H1 (cell line): ENCODE results near the gene PTGES2. TPM values are rescaled to one million over a fixed set of nuclear protein-coding genes. Genes with fewer than 3 reads are reported as not detected.

Source experiments
- CTCF ChIA-PET: fragments of 300-600 bp; sonication (Branson Sonifier 250); formaldehyde crosslinking; loops from one replicate; lab custom pipeline; 2021; ENCODE audit not compliant: partially characterized antibody; lab: Charles Lee
- POLR2A ChIA-PET: fragments of 300-600 bp; sonication (Branson Sonifier 250); formaldehyde crosslinking; loops from one replicate; lab custom pipeline; 2021; ENCODE audit warnings: inconsistent platforms; ENCODE audit not compliant: partially characterized antibody; lab: Charles Lee
- DNase-seq, 2 experiments: peaks; one replicate each; pipeline versions ENCODE4 v3.0.0 to v3.0.0-alpha.2; 2010 to 2022; ENCODE audit warnings: low spot score in 2 of 2, low read depth in 1 of 2, mixed read lengths in 1 of 2
- FAIRE-seq: peaks from 2 replicates; lab custom pipeline; 2011; peaks lifted over from hg19 to GRCh38; lab: Jason Lieb, UNC
- H2AFZ ChIP-seq: 2 replicates; pipeline ENCODE4 v1.8.1; 2012; ENCODE audit warnings: low read length, inconsistent platforms
- H2AK5ac ChIP-seq: 2 replicates; pipeline ENCODE4 v1.6.1; 2013; ENCODE audit warnings: low read depth, low read length
- H2BK120ac ChIP-seq: replicated peaks from 2 replicates; pipeline ENCODE3; 2013; ENCODE audit warnings: low read depth, low read length, inconsistent platforms
- H2BK12ac ChIP-seq: 2 replicates; pipeline ENCODE4 v1.6.1; 2013; ENCODE audit warnings: low read depth, low read length
- H2BK15ac ChIP-seq: 2 replicates; pipeline ENCODE4 v1.6.1; 2013; ENCODE audit warnings: low read length
- H2BK20ac ChIP-seq: 2 replicates; pipeline ENCODE4 v1.6.1; 2013; ENCODE audit warnings: low read length
- H2BK5ac ChIP-seq: 2 replicates; pipeline ENCODE4 v1.6.1; 2013; ENCODE audit warnings: low read depth, low read length
- H3K14ac ChIP-seq: 2 replicates; pipeline ENCODE4 v1.6.1; 2013; ENCODE audit warnings: inconsistent platforms; ENCODE audit not compliant: insufficient read length
- H3K18ac ChIP-seq: 2 replicates; pipeline ENCODE4 v1.6.1; 2013; ENCODE audit warnings: low read length; ENCODE audit errors: extremely low read depth
- H3K23ac ChIP-seq: 2 replicates; pipeline ENCODE4 v1.6.1; 2013; ENCODE audit warnings: inconsistent platforms; ENCODE audit not compliant: insufficient read length
- H3K23me2 ChIP-seq: 2 replicates; pipeline ENCODE4 v1.6.1; 2013; ENCODE audit warnings: low read depth, low read length
- H3K27ac ChIP-seq: 2 replicates; pipeline ENCODE4 v1.6.1; 2011; ENCODE audit warnings: low read depth, low read length, inconsistent platforms
- H3K27me3 ChIP-seq, 4 experiments: replicated peaks in 1 of 4; 1 replicate in 1 of 4; 2 replicates in 3 of 4; pipeline versions ENCODE4 v1.6.1 to v1.8.1; 2011 to 2013; ENCODE audit warnings: low read length in 3 of 4, mild to moderate bottlenecking in 3 of 4, inconsistent platforms in 2 of 4, mixed read lengths in 2 of 4, moderate library complexity in 1 of 4; ENCODE audit not compliant: control insufficient read depth in 3 of 4, insufficient read depth in 3 of 4; ENCODE audit errors: extremely low read depth in 1 of 4
- H3K36me3 ChIP-seq, 4 experiments: 2 replicates each; pipeline versions ENCODE4 v1.6.1 to v1.8.1; 2011 to 2013; ENCODE audit warnings: mild to moderate bottlenecking in 4 of 4, low read length in 3 of 4, moderate library complexity in 2 of 4, control low read depth in 1 of 4, inconsistent platforms in 1 of 4; ENCODE audit not compliant: insufficient read depth in 4 of 4, control insufficient read depth in 2 of 4
- H3K4ac ChIP-seq: replicated peaks from 2 replicates; pipeline ENCODE3; 2013; ENCODE audit warnings: low read length, low read depth, mixed read lengths, inconsistent platforms; ENCODE audit not compliant: insufficient read length
- H3K4me1 ChIP-seq, 4 experiments: replicated peaks in 1 of 4; 1 replicate in 1 of 4; 2 replicates in 3 of 4; pipeline versions ENCODE4 v1.6.1 to v1.8.1; 2011 to 2013; ENCODE audit warnings: low read length in 3 of 4, inconsistent platforms in 2 of 4, mixed read lengths in 1 of 4; ENCODE audit not compliant: insufficient read depth in 4 of 4, control insufficient read depth in 3 of 4
- H3K4me2 ChIP-seq, 2 experiments: 2 replicates each; pipeline versions ENCODE4 v1.6.1 to v1.8.1; 2011 to 2013; ENCODE audit warnings: low read depth in 2 of 2, low read length in 2 of 2, control low read depth in 1 of 2, inconsistent platforms in 1 of 2, mild to moderate bottlenecking in 1 of 2; ENCODE audit not compliant: insufficient read depth in 1 of 2
- H3K4me3 ChIP-seq, 4 experiments: fragments of 200-600, 300-600 bp in 1 of 4; sonication (generic), shearing (Covaris generic), sonication (Bioruptor Twin) in 1 of 4; 2 replicates each; pipeline versions ENCODE4 v1.5.1 to v1.8.1; 2011 to 2016; ENCODE audit warnings: low read length in 4 of 4, low read depth in 3 of 4, control low read depth in 2 of 4, inconsistent platforms in 2 of 4, mild to moderate bottlenecking in 2 of 4, mixed read lengths in 1 of 4, moderate library complexity in 1 of 4; ENCODE audit not compliant: insufficient read depth in 2 of 4; ENCODE audit errors: extremely low read depth in 1 of 4
- H3K56ac ChIP-seq: replicated peaks from 2 replicates; pipeline ENCODE3; 2013; ENCODE audit warnings: low read depth, mild to moderate bottlenecking, mixed read lengths, low read length, inconsistent platforms; ENCODE audit not compliant: insufficient read length
- H3K79me1 ChIP-seq: 2 replicates; pipeline ENCODE4 v1.6.1; 2013; ENCODE audit warnings: low read depth, low read length, control low read depth
- H3K79me2 ChIP-seq, 2 experiments: 2 replicates each; pipeline versions ENCODE4 v1.6.1 to v1.8.1; 2012 to 2013; ENCODE audit warnings: low read length in 2 of 2, mild to moderate bottlenecking in 2 of 2, inconsistent platforms in 1 of 2; ENCODE audit not compliant: insufficient read depth in 2 of 2, control insufficient read depth in 1 of 2
- H3K9ac ChIP-seq, 4 experiments: replicated peaks in 1 of 4; 1 replicate in 1 of 4; 2 replicates in 3 of 4; pipeline versions ENCODE4 v1.6.1 to v1.8.1; 2011 to 2013; ENCODE audit warnings: low read depth in 3 of 4, low read length in 3 of 4, control low read depth in 2 of 4, mild to moderate bottlenecking in 2 of 4, moderate library complexity in 2 of 4, inconsistent platforms in 1 of 4; ENCODE audit errors: extremely low read depth in 1 of 4
- H3K9me3 ChIP-seq, 2 experiments: 2 replicates each; pipeline versions ENCODE4 v1.6.1 to v1.8.1; 2012 to 2013; ENCODE audit warnings: mild to moderate bottlenecking in 2 of 2, moderate library complexity in 2 of 2, control low read depth in 1 of 2, inconsistent platforms in 1 of 2, low read depth in 1 of 2, low read length in 1 of 2, mixed read lengths in 1 of 2; ENCODE audit not compliant: insufficient read depth in 2 of 2
- H4K20me1 ChIP-seq, 2 experiments: replicated peaks in 1 of 2; 2 replicates each; pipeline versions ENCODE3 to v1.8.1; 2011 to 2013; ENCODE audit warnings: inconsistent platforms in 2 of 2, low read length in 2 of 2, mild to moderate bottlenecking in 1 of 2; ENCODE audit not compliant: insufficient read depth in 2 of 2, control insufficient read depth in 1 of 2
- H4K5ac ChIP-seq: 2 replicates; pipeline ENCODE4 v1.6.1; 2013; ENCODE audit warnings: low read length, low read depth, mixed read lengths, inconsistent platforms; ENCODE audit not compliant: insufficient read length
- H4K8ac ChIP-seq: 2 replicates; pipeline ENCODE4 v1.8.0; 2013; ENCODE audit warnings: mild to moderate bottlenecking, moderate library complexity, low read length, inconsistent platforms; ENCODE audit not compliant: insufficient read depth; ENCODE audit errors: extremely low read depth
- H4K91ac ChIP-seq: replicated peaks from 2 replicates; pipeline ENCODE3; 2013; ENCODE audit warnings: low read length, mixed read lengths, inconsistent platforms; ENCODE audit not compliant: insufficient read length
- CBX8 ChIP-seq: fragments of 300-800, 300-1000 bp; sonication (generic); IDR thresholded peaks from 2 replicates; pipeline ENCODE4 v1.7.1; 2016; ENCODE audit warnings: low read depth, low read length, borderline replicate concordance
- CHD2 ChIP-seq: IDR thresholded peaks from 2 replicates; pipeline ENCODE4 v1.6.1; 2012; ENCODE audit warnings: low read length, improper control_type of control experiment
- EGR1 ChIP-seq: IDR thresholded peaks from 2 replicates; pipeline ENCODE4 v1.6.1; 2011; ENCODE audit warnings: low read depth, low read length, borderline replicate concordance
- JUND ChIP-seq: IDR thresholded peaks from 2 replicates; pipeline ENCODE4 v1.6.1; 2011; ENCODE audit warnings: mild to moderate bottlenecking, improper control_type of control experiment, low read length
- KDM1A ChIP-seq: fragments of 200-600, 300-600 bp; sonication (generic); IDR thresholded peaks from 2 replicates; pipeline ENCODE4 v1.7.1; 2016; ENCODE audit warnings: mild to moderate bottlenecking, low read length, borderline replicate concordance
- NANOG ChIP-seq: IDR thresholded peaks from 2 replicates; pipeline ENCODE4 v1.6.1; 2011; ENCODE audit warnings: low read length, low read depth, mild to moderate bottlenecking, inconsistent platforms; ENCODE audit not compliant: insufficient read depth, poor library complexity, severe bottlenecking
- POU5F1 ChIP-seq: IDR thresholded peaks from 2 replicates; pipeline ENCODE4 v1.6.1; 2011; ENCODE audit warnings: low read depth, mild to moderate bottlenecking, low read length, moderate library complexity
- RBBP5 ChIP-seq: IDR thresholded peaks from 2 replicates; pipeline ENCODE4 v1.7.1; 2012; ENCODE audit warnings: low read depth, mild to moderate bottlenecking, inconsistent platforms, low read length, moderate library complexity, borderline replicate concordance
- SP1 ChIP-seq: IDR thresholded peaks from 2 replicates; pipeline ENCODE4 v1.6.1; 2011; ENCODE audit warnings: low read depth, low read length
- SRF ChIP-seq: IDR thresholded peaks from 2 replicates; pipeline ENCODE4 v1.6.1; 2011; ENCODE audit warnings: mild to moderate bottlenecking, low read depth, low read length, moderate library complexity
- WGBS, 2 experiments: shearing (Covaris generic) in 1 of 2; methylation state at CpG; one replicate each; pipeline versions ENCODE4 v1.1.6 to v1.1.7; 2013 to 2015; ENCODE audit warnings: low lambda C conversion rate in 2 of 2, mixed read lengths in 2 of 2, inconsistent platforms in 1 of 2, low coverage in 1 of 2, missing lambda C conversion rate in 1 of 2; ENCODE audit not compliant: insufficient replicate concordance in 2 of 2, insufficient coverage in 1 of 2, insufficient read length in 1 of 2; ENCODE audit errors: extremely low coverage in 1 of 2, missing lambda C conversion rate in 1 of 2; 5-methylcytosine and 5-hydroxymethylcytosine counted together
- polyA plus RNA-seq, 7 experiments: library from polyadenylated mRNA; depleted of rRNA in 3 of 7; stranded (reverse) in 5 of 7; unstranded in 2 of 7; fragments of >200 nt in 5 of 7; fragments of 200-250 nt in 2 of 7; gene quantifications; 1 replicate in 5 of 7; 2 replicates in 1 of 7; 4 replicates in 1 of 7; pipeline versions ENCODE4 v1.2.1 to v1.2.3, GENCODE V29; 2011 to 2013; ENCODE audit warnings: missing spikeins in 2 of 7, mixed read lengths in 2 of 7
- total RNA-seq: library from RNA; stranded (reverse); fragmentation: NEBNext Ultra II Directional; extraction: Animal tissue kit (Norgen Biotek cat#: 25700); gene quantifications from 2 replicates; pipeline ENCODE4 v1.2.1, GENCODE V29; 2021

The PTGES2 gene
- total and polyA plus RNA-seq, 2 of the 8 experiments (the other 6 are each of a cell fraction or from before 2014, with no cell fraction given), result 80.7 to 81.2 TPM

GRCh38 chr9:128167209-128167608 is 39.7 kb upstream of the PTGES2 start:
- Histone ChIP-seq H3K4me3 (no peak overlapping the region), H3K23ac (no peak overlapping the region), H3K9ac (no peak overlapping the region), H3K36me3 (peaks cover 3 to 60% (median 24%) of the 10 kb centered on the region in 4 experiments), H3K14ac (no peak overlapping the region), H2BK15ac (no peak overlapping the region), H4K91ac (no peak overlapping the region), H2AK5ac (no peak overlapping the region), H2BK20ac (no peak overlapping the region), H3K9me3 (no peaks in the 10 kb centered on the region), H3K79me2 (no peaks in the 10 kb centered on the region), H3K27ac (no peak overlapping the region), H3K23me2 (no peaks in the 10 kb centered on the region), H2BK5ac (no peak overlapping the region), H3K4ac (no peak overlapping the region), H4K20me1 (peaks cover 3 to 4% of the 10 kb centered on the region in 2 experiments), H4K5ac (no peak overlapping the region), H2BK120ac (no peak overlapping the region), H3K56ac (no peak overlapping the region), H3K27me3 (no peaks in the 10 kb centered on the region), H3K4me2 (no peak overlapping the region), H2AFZ (no peak overlapping the region), H4K8ac (no peak overlapping the region), H3K79me1 (0 out of 2 replicates have a peak, but pooled peaks cover 6% of the 10 kb centered on the region), H2BK12ac (no peak overlapping the region), H3K18ac (no peak overlapping the region), H3K4me1 (no peaks in the 10 kb centered on the region)
- 87% methylated on average over 4 of the region's 4 CpGs; no CpG with 5 or more reads in 1 of the 2 experiments for WGBS, 2 experiments
- POLR2A ChIA-PET, result interaction anchor here (1.4 to 1.7 kb wide), 3 partner anchors 8 to 55 kb away, joined by 3 to 6 read pairs (median 5); no protein-coding TSS in a partner anchor
- no peak for DNase-seq
- FAIRE-seq, result no peak
- CTCF ChIA-PET, result interaction anchor here (1.5 kb wide), 1 partner anchor 12 kb away, joined by 4 read pairs; no protein-coding TSS in a partner anchor
- no peak for TF ChIP-seq JUND
- no peak for TF ChIP-seq KDM1A
- TF ChIP-seq SP1, result no peak
- no peak for TF ChIP-seq SRF
- TF ChIP-seq CHD2, result no peak
- no peak for TF ChIP-seq EGR1
- TF ChIP-seq POU5F1, result no peak
- TF ChIP-seq CBX8, result no peak
- no peak for TF ChIP-seq RBBP5
- TF ChIP-seq NANOG, result no peak
